ENCODE results near the gene BLTP1. TPM values are rescaled to one million over a fixed set of nuclear protein-coding genes. Genes with fewer than 3 reads are reported as not detected.
"Not testable (repeated sequence)": the region's sequence is repeated elsewhere in the genome, so short reads cannot be mapped to it uniquely, and the experiment has no call there.

The BLTP1 gene
- 31.6 and 36.4 TPM in 2 replicates for total RNA-seq

- intact Hi-C loops (cut with micrococcal nuclease): loop anchor here (1.0 to 5.0 kb wide), 9 partner anchors 21 to 770 kb away; partner anchors contain the start of genes BBS12, BBS7, CCNA2 and EXOSC9
Observed at GRCh38 chr4:122151982-122152710, at the start of gene BLTP1. Gene BLTP1, plus strand, starts transcription at chr4:122152331. Its CDS starts 18,317 bp downstream, at chr4:122170648.

GRCh38 chr4:122104184-122104583 is 47.9 kb upstream of the BLTP1 start:
- intact Hi-C loops (cut with micrococcal nuclease): no loop called here

GRCh38 chr4:122107680-122108079 is 44.5 kb upstream of the BLTP1 start:
- intact Hi-C loops (cut with micrococcal nuclease): no loop called here

- intact Hi-C loops (cut with micrococcal nuclease): not testable (repeated sequence)
Observed at GRCh38 chr4:122110304-122110703, 41.8 kb upstream of the BLTP1 start.

GRCh38 chr4:122117743-122118142 is 34.4 kb upstream of the BLTP1 start:
- intact Hi-C loops (cut with micrococcal nuclease): no loop called here

- intact Hi-C loops (cut with micrococcal nuclease): no loop called here
Observed at GRCh38 chr4:122118243-122118642, 33.9 kb upstream of the BLTP1 start.

GRCh38 chr4:122119739-122120138 is 32.4 kb upstream of the BLTP1 start:
- intact Hi-C loops (cut with micrococcal nuclease): no loop called here

GRCh38 chr4:122121593-122121992 is 30.5 kb upstream of the BLTP1 start:
- intact Hi-C loops (cut with micrococcal nuclease): no loop called here

- intact Hi-C loops (cut with micrococcal nuclease): no loop called here
Observed at GRCh38 chr4:122122083-122122482, 30.0 kb upstream of the BLTP1 start.

GRCh38 chr4:122129061-122129460 is 23.1 kb upstream of the BLTP1 start:
- intact Hi-C loops (cut with micrococcal nuclease): no loop called here

GRCh38 chr4:122131562-122132157 is 20.5 kb upstream of the BLTP1 start:
- intact Hi-C loops (cut with micrococcal nuclease): loop anchor here (1.0 kb wide), 1 partner anchor 21 kb away; the partner anchor contains the start of gene BLTP1

- intact Hi-C loops (cut with micrococcal nuclease): no loop called here
Observed at GRCh38 chr4:122132891-122133290, 19.2 kb upstream of the BLTP1 start.

- intact Hi-C loops (cut with micrococcal nuclease): no loop called here
Observed at GRCh38 chr4:122139139-122139538, 13.0 kb upstream of the BLTP1 start.

- intact Hi-C loops (cut with micrococcal nuclease): no loop called here
Observed at GRCh38 chr4:122140834-122141233, 11.3 kb upstream of the BLTP1 start.

GRCh38 chr4:122142687-122143086 is 9.4 kb upstream of the BLTP1 start:
- intact Hi-C loops (cut with micrococcal nuclease): no loop called here

- intact Hi-C loops (cut with micrococcal nuclease): no loop called here
Observed at GRCh38 chr4:122146652-122147051, 5.5 kb upstream of the BLTP1 start.

- intact Hi-C loops (cut with micrococcal nuclease): loop anchor here (5.0 kb wide), 5 partner anchors 199 to 771 kb away; partner anchors contain the start of genes BBS7, IL2, NUDT6 and TRPC3
Observed at GRCh38 chr4:122150931-122151330, 1.2 kb upstream of the BLTP1 start.

GRCh38 chr4:122152711-122153226 is 638 bp downstream of the BLTP1 start:
- intact Hi-C loops (cut with micrococcal nuclease): loop anchor here (1.0 to 5.0 kb wide), 9 partner anchors 21 to 770 kb away; partner anchors contain the start of genes BBS12, BBS7, CCNA2 and EXOSC9

GRCh38 chr4:122156819-122157218 is 4.7 kb downstream of the BLTP1 start:
- intact Hi-C loops (cut with micrococcal nuclease): no loop called here

- intact Hi-C loops (cut with micrococcal nuclease): no loop called here
Observed at GRCh38 chr4:122163301-122163700, 11.2 kb downstream of the BLTP1 start.

- intact Hi-C loops (cut with micrococcal nuclease): no loop called here
Observed at GRCh38 chr4:122163767-122164166, 11.6 kb downstream of the BLTP1 start.

GRCh38 chr4:122167369-122167768 is 15.2 kb downstream of the BLTP1 start:
- intact Hi-C loops (cut with micrococcal nuclease): no loop called here
